Right lobe of liver (tissue), 6 donors: ENCODE measurements around the gene NFIB. TPM values are rescaled to one million over a fixed set of nuclear protein-coding genes. Genes with fewer than 3 reads are reported as not detected.

Experiments used
- ATAC-seq, 4 donors: fragments of 200-7000 bp; cut with Tn5 transposase; one replicate each; pipeline ENCODE4 v1.9.1; 2020; ENCODE audit warnings: mild to moderate bottlenecking in 4 of 4, moderate library complexity in 4 of 4
- DNase-seq, 3 donors: peaks; one replicate each; pipeline ENCODE4 v3.0.0-alpha.2; 2020
- H3K27ac ChIP-seq, 3 donors: fragments of 200-600 bp; one replicate each; pipeline ENCODE4 v1.8.0; 2022
- H3K27me3 ChIP-seq, 2 donors: fragments of 200-600 bp; one replicate each; pipeline ENCODE4 v1.8.0; 2022
- H3K36me3 ChIP-seq, 4 donors: fragments of 200-600 bp; sonication (generic) in 1 of 4; one replicate each; pipeline versions ENCODE4 v1.5.1 to v1.8.0; 2017 to 2022; ENCODE audit warnings: control low read depth in 1 of 4
- H3K4me1 ChIP-seq, 4 donors: fragments of 200-600 bp; sonication (generic) in 1 of 4; one replicate each; pipeline versions ENCODE4 v1.5.1 to v1.8.0; 2017 to 2022; ENCODE audit warnings: control low read depth in 1 of 4
- H3K4me3 ChIP-seq, 3 donors: fragments of 200-600 bp; one replicate each; pipeline ENCODE4 v1.8.0; 2022
- H3K9me3 ChIP-seq, 4 donors: fragments of 200-600 bp; sonication (generic) in 1 of 4; one replicate each; pipeline versions ENCODE4 v1.5.1 to v1.8.0; 2017 to 2022; ENCODE audit warnings: control low read depth in 1 of 4
- CTCF ChIP-seq, 4 donors: fragments of 200-600 bp in 3 of 4; fragments of 450-650 bp in 1 of 4; IDR thresholded peaks; one replicate each; pipeline versions ENCODE4 v1.5.1 to v1.8.0; 2016 to 2022; ENCODE audit warnings: antibody characterized with exemption in 4 of 4, mild to moderate bottlenecking in 2 of 4
- POLR2A ChIP-seq: fragments of 450-650 bp; IDR thresholded peaks from one replicate; pipeline ENCODE4 v1.6.1; 2017; ENCODE audit warnings: antibody characterized with exemption, mild to moderate bottlenecking
- WGBS: methylation state at CpG from one replicate; pipeline ENCODE4 v1.1.6; 2018; ENCODE audit warnings: low coverage, low lambda C conversion rate; ENCODE audit not compliant: insufficient coverage; ENCODE audit errors: missing lambda C conversion rate; 5-methylcytosine and 5-hydroxymethylcytosine counted together
- intact Hi-C, 2 donors: fragments of 100-400 bp; cut with DNase I; formaldehyde crosslinking; loops; one replicate each; pipeline versions ENCODE4 v1.11.2 to v1.14.1; 2022
- total RNA-seq, 6 experiments: library from RNA; depleted of rRNA in 2 of 6; stranded (reverse); fragments of >200 nt in 2 of 6; fragmentation: NEBNext Ultra II Directional in 3 of 6; extraction: Animal tissue kit (Norgen Biotek cat#: 25700) in 3 of 6; gene quantifications; one replicate each; pipeline versions ENCODE4 v1.1.0 to v1.2.4, GENCODE V29; 2016 to 2023
- donor health status: DM: no; HTN: yes; CAD: no.
- donor health status: DM: no; HTN: no; CAD: no.
- donor health status: DM: no; HTN: no; CAD: no.
- donor health status: DM: no; HTN: yes; CAD: no.
- donor health status: DM: no; HTN: yes; CAD: no.

The NFIB gene
- total RNA-seq, 6 experiments from 2014 or later, result 23.0 to 45.3 (median 39.6) TPM

GRCh38 chr9:14323985-14324650, 10.2 kb upstream of the NFIB start:
- no peak for TF ChIP-seq POLR2A
- TF ChIP-seq CTCF (IDR thresholded peaks at IDR 0.05), result no peak
- ATAC-seq, result no peak
- intact Hi-C loops, result no loop called here
- Histone ChIP-seq H3K4me3 (no peak overlapping the region), H3K27me3 (no peaks in the 10 kb centered on the region), H3K4me1 (peaks cover 0 to 24% (median 10%) of the 10 kb centered on the region in 4 donors), H3K27ac (no peak overlapping the region), H3K36me3 (no peaks in the 10 kb centered on the region), H3K9me3 (no peaks in the 10 kb centered on the region)
- 100% methylated on average over 2 of the region's 2 CpGs for WGBS
- DNase-seq, result no peak

GRCh38 chr9:14323083-14323971, 9.4 kb upstream of the NFIB start:
- intact Hi-C loops, result no loop called here
- H3K36me3 ChIP-seq, result no peaks in the 10 kb centered on the region
- H3K4me3 ChIP-seq, result peak overlapping the region; percentile 63 to 86 (median 82)
- peaks cover 0 to 32% (median 14%) of the 10 kb centered on the region in 4 donors for H3K4me1 ChIP-seq
- ATAC-seq (peak; percentile 16 to 28 (median 19)), DNase-seq (no peak)
- TF ChIP-seq CTCF (IDR thresholded peaks at IDR 0.05), result no peak
- no peak for TF ChIP-seq POLR2A
- WGBS, result 17% methylated on average over 17 of the region's 17 CpGs
- no peaks in the 10 kb centered on the region for H3K9me3 ChIP-seq
- H3K27ac ChIP-seq, result peak overlapping the region; percentile 87 to 95 (median 90)
- no peaks in the 10 kb centered on the region for H3K27me3 ChIP-seq

GRCh38 chr9:14322211-14323082, 8.5 kb upstream of the NFIB start:
- ATAC-seq (peak; percentile 89 to 96 (median 94)), DNase-seq (peak; percentile 95)
- no peaks in the 10 kb centered on the region for H3K27me3 ChIP-seq
- TF ChIP-seq CTCF (IDR thresholded peaks at IDR 0.05) (peak; percentile 44 to 66 (median 51)), POLR2A (peak; percentile 77)
- peak overlapping the region; percentile 87 to 95 (median 90) for H3K27ac ChIP-seq
- H3K9me3 ChIP-seq, result no peaks in the 10 kb centered on the region
- intact Hi-C loops, result no loop called here
- WGBS, result 0% methylated on average over 25 of the region's 98 CpGs
- peaks cover 0 to 40% (median 15%) of the 10 kb centered on the region in 4 donors for H3K4me1 ChIP-seq
- H3K36me3 ChIP-seq, result no peaks in the 10 kb centered on the region
- peak overlapping the region; percentile 63 to 86 (median 82) for H3K4me3 ChIP-seq

GRCh38 chr9:14321517-14322130, 7.7 kb upstream of the NFIB start:
- H3K9me3 ChIP-seq, result no peaks in the 10 kb centered on the region
- H3K27me3 ChIP-seq, result no peaks in the 10 kb centered on the region
- no peak for DNase-seq
- 7% methylated on average over 9 of the region's 9 CpGs for WGBS
- intact Hi-C loops, result no loop called here
- peaks cover 0 to 41% (median 15%) of the 10 kb centered on the region in 4 donors for H3K4me1 ChIP-seq
- H3K4me3 ChIP-seq, result peak overlapping the region; percentile 63 to 86 (median 82)
- TF ChIP-seq POLR2A, result no peak
- TF ChIP-seq CTCF (IDR thresholded peaks at IDR 0.05), result no peak
- no peak for ATAC-seq
- H3K36me3 ChIP-seq, result no peaks in the 10 kb centered on the region
- peak overlapping the region; percentile 87 to 95 (median 90) for H3K27ac ChIP-seq
